GM12801 (cell line): ENCODE measurements around the gene RPS16.

Experiments used
- CTCF ChIP-seq: IDR thresholded peaks from one replicate; pipeline ENCODE4 v1.5.1; 2011; ENCODE audit warnings: control low read depth; ENCODE audit not compliant: insufficient read length; ENCODE audit errors: extremely low read depth

The RPS16 gene

GRCh38 chr19:39474139-39474620 is 38.4 kb upstream of the RPS16 start:
- TF ChIP-seq CTCF = no peak

- TF ChIP-seq CTCF = no peak
Measured at GRCh38 chr19:39473443-39473960, 37.8 kb upstream of the RPS16 start.

GRCh38 chr19:39472746-39473442 is 37.1 kb upstream of the RPS16 start:
- no peak for TF ChIP-seq CTCF

GRCh38 chr19:39471756-39472536 is 36.2 kb upstream of the RPS16 start:
- no peak for TF ChIP-seq CTCF

- no peak for TF ChIP-seq CTCF
Measured at GRCh38 chr19:39470724-39471339, 35.1 kb upstream of the RPS16 start.

GRCh38 chr19:39469567-39469966 is 33.8 kb upstream of the RPS16 start:
- TF ChIP-seq CTCF = no peak

- TF ChIP-seq CTCF = no peak
Measured at GRCh38 chr19:39469036-39469435, 33.3 kb upstream of the RPS16 start.
